SK-N-SH treated with all-trans-retinoic acid at 6 μM for 48 hours (cell line): ENCODE measurements around the gene KCTD13.

Experiments
- CREB5 ChIP-seq: fragments of 250-450 bp; sonication (Bioruptor Pico); IDR thresholded peaks from 2 replicates; pipeline ENCODE4 v1.5.1; 2020; ENCODE audit warnings: low read depth, mild to moderate bottlenecking, moderate library complexity
- CSRNP3 ChIP-seq: fragments of 250-450 bp; sonication (Bioruptor Pico); IDR thresholded peaks from 2 replicates; pipeline ENCODE4 v1.5.1; 2021; ENCODE audit warnings: mild to moderate bottlenecking, moderate library complexity
- ISL1 ChIP-seq: fragments of 250-450 bp; sonication (Bioruptor Pico); IDR thresholded peaks from 2 replicates; pipeline ENCODE4 v2.1.2; 2022; ENCODE audit warnings: mild to moderate bottlenecking, moderate library complexity
- OSR1 ChIP-seq: fragments of 250-450 bp; sonication (Bioruptor Pico); IDR thresholded peaks from 2 replicates; pipeline ENCODE4 v1.8.0; 2022; ENCODE audit warnings: moderate library complexity, mild to moderate bottlenecking, inconsistent platforms
- PATZ1 ChIP-seq: fragments of 250-450 bp; sonication (Bioruptor Pico); IDR thresholded peaks from 2 replicates; pipeline ENCODE4 v1.8.0; 2020; ENCODE audit warnings: mild to moderate bottlenecking, moderate library complexity, borderline replicate concordance
- POU6F1 ChIP-seq: fragments of 250-450 bp; sonication (Bioruptor Pico); IDR thresholded peaks from 2 replicates; pipeline ENCODE4 v1.8.0; 2021; ENCODE audit warnings: low read depth, mild to moderate bottlenecking, moderate library complexity, borderline replicate concordance
- RARB ChIP-seq: fragments of 250-450 bp; sonication (Bioruptor Pico); IDR thresholded peaks from 2 replicates; pipeline ENCODE4 v1.8.0; 2021; ENCODE audit warnings: mild to moderate bottlenecking, moderate library complexity
- SNAI2 ChIP-seq: fragments of 250-450 bp; sonication (Bioruptor Pico); IDR thresholded peaks from 2 replicates; pipeline ENCODE4 v1.5.0; 2020; ENCODE audit warnings: mild to moderate bottlenecking, moderate library complexity
- TCF4 ChIP-seq: fragments of 250-450 bp; sonication (Bioruptor Pico); IDR thresholded peaks from 2 replicates; pipeline ENCODE4 v1.8.0; 2021; ENCODE audit warnings: mild to moderate bottlenecking, moderate library complexity, borderline replicate concordance
- TOX ChIP-seq: fragments of 250-450 bp; sonication (Bioruptor Pico); IDR thresholded peaks from 2 replicates; pipeline ENCODE4 v1.8.0; 2021; ENCODE audit warnings: mild to moderate bottlenecking, moderate library complexity, borderline replicate concordance
- ZFP3 ChIP-seq: fragments of 250-450 bp; sonication (Bioruptor Pico); IDR thresholded peaks from 2 replicates; pipeline ENCODE4 v1.5.0; 2020; ENCODE audit warnings: mild to moderate bottlenecking, moderate library complexity
- ZFP30 ChIP-seq: fragments of 450-650 bp; formaldehyde crosslinking; IDR thresholded peaks from 2 replicates; pipeline ENCODE4 v1.5.0; 2022; ENCODE audit warnings: mild to moderate bottlenecking, moderate library complexity
- ZNF565 ChIP-seq: fragments of 450-650 bp; formaldehyde crosslinking; conservative IDR thresholded peaks from 2 replicates; pipeline ENCODE4 v1.5.0; 2020; ENCODE audit warnings: low read depth, mild to moderate bottlenecking, moderate library complexity
- ZNF8 ChIP-seq: fragments of 450-650 bp; formaldehyde crosslinking; IDR thresholded peaks from 2 replicates; pipeline ENCODE4 v1.5.0; 2020; ENCODE audit warnings: mild to moderate bottlenecking, moderate library complexity

- TF ChIP-seq ZFP3 (CRISPR knock-in tag), result no peak
- no peak for TF ChIP-seq POU6F1 (CRISPR knock-in tag)
- TF ChIP-seq CSRNP3 (CRISPR knock-in tag), result no peak
- TF ChIP-seq SNAI2 (CRISPR knock-in tag), result no peak
- no peak for TF ChIP-seq PATZ1 (CRISPR knock-in tag)
- no peak for TF ChIP-seq OSR1
- TF ChIP-seq CREB5 (CRISPR knock-in tag), result no peak
- TF ChIP-seq RARB, result no peak
- TF ChIP-seq ZFP30 (CRISPR knock-in tag), result no peak
- no peak for TF ChIP-seq ZNF8 (CRISPR knock-in tag)
- no peak for TF ChIP-seq TOX (CRISPR knock-in tag)
- no peak for TF ChIP-seq ZNF565 (CRISPR knock-in tag)
- TF ChIP-seq ISL1 (CRISPR knock-in tag), result no peak
- TF ChIP-seq TCF4, result no peak
Observed at GRCh38 chr16:29857133-29857760, 68.8 kb downstream of the KCTD13 start.
